Trophoblast cell (in vitro differentiated cells and primary cell): Measurements from ENCODE around the gene TWIST2.
A peak's percentile ranks its signal among the peaks of the same experiment; 100 is the strongest.

ENCODE experiments used
- DNase-seq, 2 donors: peaks; one replicate each; pipeline ENCODE4 v3.0.0-alpha.2; 2016
- H2AFZ ChIP-seq: 2 replicates; pipeline ENCODE4 v1.6.1; 2013; ENCODE audit warnings: low read length, moderate library complexity, mild to moderate bottlenecking; ENCODE audit not compliant: insufficient read depth, poor library complexity
- H2AK5ac ChIP-seq: 2 replicates; pipeline ENCODE4 v1.6.1; 2013; ENCODE audit warnings: mild to moderate bottlenecking, low read length
- H2BK120ac ChIP-seq: 2 replicates; pipeline ENCODE4 v1.6.1; 2013; ENCODE audit warnings: low read length, mild to moderate bottlenecking, moderate library complexity; ENCODE audit not compliant: insufficient read depth, poor library complexity
- H2BK12ac ChIP-seq: 2 replicates; pipeline ENCODE4 v1.6.1; 2013; ENCODE audit warnings: mild to moderate bottlenecking, low read length, moderate library complexity
- H2BK5ac ChIP-seq: 2 replicates; pipeline ENCODE4 v1.6.1; 2013; ENCODE audit warnings: low read length, low read depth, moderate library complexity, mild to moderate bottlenecking; ENCODE audit not compliant: poor library complexity
- H3K14ac ChIP-seq: 2 replicates; pipeline ENCODE4 v1.6.1; 2013; ENCODE audit warnings: mild to moderate bottlenecking, low read length
- H3K18ac ChIP-seq: 2 replicates; pipeline ENCODE4 v1.6.1; 2013; ENCODE audit warnings: mild to moderate bottlenecking, low read length
- H3K23ac ChIP-seq: 2 replicates; pipeline ENCODE4 v1.6.1; 2013; ENCODE audit warnings: low read length
- H3K27ac ChIP-seq: 2 replicates; pipeline ENCODE4 v1.5.1; 2013; ENCODE audit warnings: low read depth, mild to moderate bottlenecking, inconsistent platforms, low read length, moderate library complexity
- H3K27me3 ChIP-seq: 2 replicates; pipeline ENCODE4 v1.6.1; 2013; ENCODE audit warnings: inconsistent platforms, mild to moderate bottlenecking, low read length, moderate library complexity; ENCODE audit not compliant: insufficient read depth
- H3K36me3 ChIP-seq, 2 experiments: 1 replicate in 1 of 2; 2 replicates in 1 of 2; pipeline ENCODE4 v1.6.1; 2013; ENCODE audit warnings: low read length in 2 of 2, mild to moderate bottlenecking in 2 of 2, moderate library complexity in 1 of 2; ENCODE audit not compliant: insufficient read depth in 2 of 2, control insufficient read depth in 1 of 2
- H3K4ac ChIP-seq: 2 replicates; pipeline ENCODE4 v1.6.1; 2013; ENCODE audit warnings: low read depth, mild to moderate bottlenecking, low read length, moderate library complexity
- H3K4me1 ChIP-seq, 2 experiments: 1 replicate in 1 of 2; 2 replicates in 1 of 2; pipeline ENCODE4 v1.6.1; 2013; ENCODE audit warnings: low read length in 2 of 2, mild to moderate bottlenecking in 2 of 2, moderate library complexity in 1 of 2; ENCODE audit not compliant: insufficient read depth in 2 of 2, control insufficient read depth in 1 of 2
- H3K4me2 ChIP-seq: 2 replicates; pipeline ENCODE4 v1.6.1; 2013; ENCODE audit warnings: inconsistent platforms, mild to moderate bottlenecking, low read length, moderate library complexity
- H3K4me3 ChIP-seq: 2 replicates; pipeline ENCODE4 v1.5.1; 2013; ENCODE audit warnings: mild to moderate bottlenecking, low read depth, low read length, inconsistent platforms
- H3K79me1 ChIP-seq: one replicate; pipeline ENCODE4 v1.6.1; 2013; ENCODE audit warnings: low read length
- H3K79me2 ChIP-seq: 2 replicates; pipeline ENCODE4 v1.6.1; 2013; ENCODE audit warnings: low read length, mild to moderate bottlenecking; ENCODE audit not compliant: control insufficient read depth, insufficient read depth, poor library complexity
- H3K9ac ChIP-seq: 2 replicates; pipeline ENCODE4 v1.6.1; 2013; ENCODE audit warnings: mild to moderate bottlenecking, low read length
- H3K9me3 ChIP-seq: 2 replicates; pipeline ENCODE4 v1.6.1; 2013; ENCODE audit warnings: low read depth, mild to moderate bottlenecking, control low read depth, inconsistent platforms, low read length; ENCODE audit not compliant: insufficient read depth
- H4K12ac ChIP-seq: 2 replicates; pipeline ENCODE4 v1.6.1; 2013; ENCODE audit warnings: low read depth, mild to moderate bottlenecking, low read length, moderate library complexity
- H4K8ac ChIP-seq: 2 replicates; pipeline ENCODE4 v1.6.1; 2013; ENCODE audit warnings: low read depth, mild to moderate bottlenecking, low read length, moderate library complexity
- H4K91ac ChIP-seq: one replicate; pipeline ENCODE4 v1.6.1; 2013; ENCODE audit warnings: low read depth, mild to moderate bottlenecking, low read length, moderate library complexity
- WGBS: extraction: QIAGEN DNeasy Blood & Tissue Kit; methylation state at CpG from one replicate; pipeline ENCODE4 v1.1.7; 2013; ENCODE audit warnings: missing lambda C conversion rate; ENCODE audit not compliant: insufficient read length, insufficient coverage; ENCODE audit errors: extremely low coverage; 5-methylcytosine and 5-hydroxymethylcytosine counted together

TWIST2 gene

DNA sequence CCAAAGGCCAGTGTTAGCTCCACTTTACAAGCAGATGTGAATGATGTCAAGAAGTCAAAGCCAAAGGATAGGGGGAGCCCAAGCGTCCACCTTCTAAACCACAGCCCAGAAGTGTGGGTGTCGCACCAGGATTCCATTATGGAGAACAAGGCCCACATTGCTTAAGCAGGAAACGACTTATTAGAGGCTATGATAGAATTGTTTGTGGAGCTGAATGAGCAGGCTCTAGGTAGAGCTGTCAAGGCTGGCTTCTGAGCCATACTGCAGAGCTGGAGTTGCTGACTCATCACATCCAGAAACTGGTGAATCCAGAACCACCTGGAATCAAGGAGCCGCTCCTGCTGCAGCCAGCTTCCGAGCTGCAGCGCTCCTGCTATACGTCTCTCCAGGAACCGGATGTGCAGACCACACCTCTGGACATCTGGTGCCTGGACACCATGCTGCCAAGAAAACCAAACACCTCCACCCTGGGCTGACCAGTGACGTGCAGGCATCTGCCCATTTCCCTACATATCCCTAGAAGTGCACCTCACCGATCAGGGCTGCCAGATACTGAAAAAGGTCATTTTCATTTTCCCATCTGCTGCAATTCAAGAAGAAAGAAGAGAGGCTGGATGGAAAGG lies 6.2 kb upstream of the TWIST2 start:
- Histone ChIP-seq H2AFZ (no peak overlapping the region), H3K27ac (no peak overlapping the region), H3K23ac (no peak overlapping the region), H3K79me1 (no peaks in the 10 kb centered on the region), H3K36me3 (no peaks in the 10 kb centered on the region), H3K18ac (no peak overlapping the region), H4K8ac (no peak overlapping the region), H4K12ac (no peak overlapping the region), H3K79me2 (no peaks in the 10 kb centered on the region), H3K4me1 (peaks cover 2 to 6% of the 10 kb centered on the region in 2 experiments), H4K91ac (no peak overlapping the region), H3K4ac (no peak overlapping the region), H3K4me2 (no peak overlapping the region), H3K9ac (no peak overlapping the region), H2BK5ac (no peak overlapping the region), H3K9me3 (peaks cover 7% of the 10 kb centered on the region), H3K4me3 (no peak overlapping the region), H2AK5ac (no peak overlapping the region), H2BK12ac (no peak overlapping the region), H2BK120ac (no peak overlapping the region), H3K14ac (no peak overlapping the region), H3K27me3 (peaks cover 13% of the 10 kb centered on the region)
- no CpG with 5 or more reads among the region's 10 CpGs for WGBS
- peak in 1 of 2 donors; percentile 20 for DNase-seq

- Histone ChIP-seq H3K14ac (no peak overlapping the region), H4K12ac (no peak overlapping the region), H3K36me3 (no peaks in the 10 kb centered on the region), H3K18ac (no peak overlapping the region), H2AK5ac (no peak overlapping the region), H3K79me2 (no peaks in the 10 kb centered on the region), H2BK120ac (no peak overlapping the region), H3K79me1 (no peaks in the 10 kb centered on the region), H3K27me3 (peaks cover 29% of the 10 kb centered on the region), H4K91ac (no peak overlapping the region), H3K9ac (no peak overlapping the region), H3K4me1 (peaks cover 11 to 19% of the 10 kb centered on the region in 2 experiments), H2BK5ac (no peak overlapping the region), H3K23ac (no peak overlapping the region), H3K4me3 (no peak overlapping the region), H2AFZ (no peak overlapping the region), H3K4me2 (no peak overlapping the region), H3K4ac (no peak overlapping the region), H2BK12ac (no peak overlapping the region), H4K8ac (no peak overlapping the region), H3K9me3 (peaks cover 9% of the 10 kb centered on the region), H3K27ac (no peak overlapping the region)
- WGBS = no CpG with 5 or more reads among the region's 3 CpGs
- DNase-seq = no peak
Measured at GRCh38 chr2:238843476-238843875, 4.4 kb upstream of the TWIST2 start.

DNA sequence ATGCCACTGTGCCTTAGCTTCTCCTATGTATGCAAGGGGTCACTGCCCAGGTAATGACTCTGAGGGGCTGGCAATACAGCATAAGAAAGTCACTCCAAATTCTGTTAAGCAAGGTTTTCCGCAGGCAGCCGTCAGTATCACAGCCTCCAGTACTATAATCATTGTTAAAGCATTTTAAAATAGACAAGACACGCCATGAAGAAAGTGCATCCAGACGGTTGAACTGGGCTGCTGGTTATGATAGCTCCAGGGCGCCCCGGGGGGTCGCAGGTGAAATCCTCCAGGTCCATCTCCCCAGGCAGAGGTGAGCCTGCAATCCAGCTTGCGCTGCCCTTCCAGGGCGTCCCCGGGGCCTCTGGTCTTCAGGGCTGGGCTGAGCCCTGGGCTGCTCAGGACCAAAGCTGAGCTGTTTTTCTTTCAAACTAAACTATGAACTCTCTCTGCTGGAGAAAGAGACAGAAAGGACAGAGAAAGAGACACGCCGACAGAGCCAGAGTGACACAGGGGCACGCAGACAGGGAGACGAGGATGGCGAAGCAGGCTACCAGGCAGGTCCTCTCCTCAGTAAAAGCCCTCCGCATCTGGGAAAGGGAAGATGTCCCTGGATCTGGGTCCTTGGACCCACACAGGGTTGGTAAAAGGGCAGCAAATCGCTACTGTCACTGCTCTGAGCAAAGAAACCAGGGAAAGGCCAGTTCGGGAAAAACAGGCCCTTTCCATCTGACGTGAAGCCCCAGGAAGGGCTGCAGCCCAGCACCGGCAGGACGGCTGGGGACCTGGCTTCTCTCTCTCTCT lies 2.1 kb upstream of the TWIST2 start:
- no peak overlapping the region for H4K91ac ChIP-seq
- no peak overlapping the region for H2BK5ac ChIP-seq
- H3K27me3 ChIP-seq = peaks cover 44% of the 10 kb centered on the region
- H3K79me2 ChIP-seq = no peaks in the 10 kb centered on the region
- no peak overlapping the region for H2AFZ ChIP-seq
- no peak overlapping the region for H4K8ac ChIP-seq
- H3K36me3 ChIP-seq = no peaks in the 10 kb centered on the region
- no peak overlapping the region for H2BK12ac ChIP-seq
- no peak overlapping the region for H2AK5ac ChIP-seq
- H2BK120ac ChIP-seq = no peak overlapping the region
- no peaks in the 10 kb centered on the region for H3K79me1 ChIP-seq
- no peak overlapping the region for H3K4ac ChIP-seq
- DNase-seq = no peak
- H3K23ac ChIP-seq = no peak overlapping the region
- H3K18ac ChIP-seq = no peak overlapping the region
- H3K9ac ChIP-seq = no peak overlapping the region
- no peak overlapping the region for H3K4me2 ChIP-seq
- peaks cover 12 to 20% of the 10 kb centered on the region in 2 experiments for H3K4me1 ChIP-seq
- peaks cover 2% of the 10 kb centered on the region for H3K9me3 ChIP-seq
- no peak overlapping the region for H3K4me3 ChIP-seq
- no peak overlapping the region for H3K27ac ChIP-seq
- H3K14ac ChIP-seq = no peak overlapping the region
- WGBS = no CpG with 5 or more reads among the region's 21 CpGs
- H4K12ac ChIP-seq = no peak overlapping the region

DNA sequence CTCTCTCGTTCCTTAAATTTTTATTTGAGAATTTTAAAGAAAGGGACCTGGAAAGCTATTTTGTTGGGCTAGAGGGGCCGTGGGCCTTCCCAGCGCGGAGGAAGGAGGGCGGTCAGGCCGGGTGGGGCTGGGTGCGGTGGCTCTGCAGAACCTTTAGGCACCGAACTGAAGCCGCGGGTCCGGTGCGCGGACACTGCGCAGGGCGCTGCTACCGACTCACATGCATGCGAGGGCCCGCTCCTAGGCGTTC lies 1.6 kb upstream of the TWIST2 start:
- no peak for DNase-seq
- Histone ChIP-seq H3K27me3 (peaks cover 44% of the 10 kb centered on the region), H3K4me3 (no peak overlapping the region), H3K36me3 (no peaks in the 10 kb centered on the region), H3K79me1 (no peaks in the 10 kb centered on the region), H2BK5ac (no peak overlapping the region), H2AK5ac (no peak overlapping the region), H3K18ac (no peak overlapping the region), H4K8ac (no peak overlapping the region), H3K4ac (no peak overlapping the region), H3K4me1 (peaks cover 12 to 20% of the 10 kb centered on the region in 2 experiments), H2BK12ac (no peak overlapping the region), H3K27ac (no peak overlapping the region), H3K9me3 (peaks cover 2% of the 10 kb centered on the region), H3K23ac (no peak overlapping the region), H4K91ac (no peak overlapping the region), H2AFZ (no peak overlapping the region), H3K14ac (no peak overlapping the region), H2BK120ac (no peak overlapping the region), H3K9ac (no peak overlapping the region), H3K79me2 (no peaks in the 10 kb centered on the region), H3K4me2 (no peak overlapping the region), H4K12ac (no peak overlapping the region)
- no CpG with 5 or more reads among the region's 19 CpGs for WGBS
